Psoas muscle (tissue), 8 donors: ENCODE results near the gene CCDC78. TPM values are rescaled to one million over a fixed set of nuclear protein-coding genes. Genes with fewer than 3 reads are reported as not detected.

Experiments
- ATAC-seq, 4 donors: fragments of 200-7000 bp; cut with Tn5 transposase; one replicate each; pipeline ENCODE4 v1.9.1; 2020; ENCODE audit warnings: moderate library complexity in 3 of 4, mild to moderate bottlenecking in 2 of 4
- DNase-seq, 2 donors: peaks; one replicate each; pipeline ENCODE4 v3.0.0-alpha.2; 2020
- H3K27ac ChIP-seq: fragments of 200-600 bp; one replicate; pipeline ENCODE4 v1.8.0; 2022
- H3K27me3 ChIP-seq, 3 donors: fragments of 200-600 bp in 1 of 3; one replicate each; pipeline versions ENCODE4 v1.6.1 to v1.8.0; 2013 to 2022; ENCODE audit warnings: low read length in 2 of 3, mild to moderate bottlenecking in 2 of 3, moderate library complexity in 1 of 3; ENCODE audit not compliant: insufficient read depth in 3 of 3
- H3K36me3 ChIP-seq, 2 donors: fragments of 200-600 bp in 1 of 2; one replicate each; pipeline versions ENCODE4 v1.6.1 to v1.8.0; 2013 to 2022; ENCODE audit warnings: low read depth in 1 of 2, mild to moderate bottlenecking in 1 of 2, moderate library complexity in 1 of 2; ENCODE audit not compliant: insufficient read depth in 1 of 2
- H3K4me1 ChIP-seq: fragments of 200-600 bp; one replicate; pipeline ENCODE4 v1.8.0; 2022
- H3K4me3 ChIP-seq: fragments of 200-600 bp; one replicate; pipeline ENCODE4 v1.8.0; 2022; ENCODE audit warnings: mild to moderate bottlenecking
- H3K9me3 ChIP-seq: fragments of 200-600 bp; one replicate; pipeline ENCODE4 v1.8.0; 2022
- WGBS, 3 donors: extraction: QIAGEN DNeasy Blood & Tissue Kit; methylation state at CpG; one replicate each; pipeline versions ENCODE4 v1.1.6 to v1.1.7; 2013; 5-methylcytosine and 5-hydroxymethylcytosine counted together
- intact Hi-C, 2 donors: fragments of 100-400 bp; cut with DNase I; formaldehyde crosslinking; loops; one replicate each; pipeline versions ENCODE4 v1.11.0 to v1.14.2; 2022
- polyA plus RNA-seq, 3 donors: library from polyadenylated mRNA; stranded (reverse); fragments of 200-250 nt; gene quantifications; one replicate each; pipeline ENCODE4 v1.2.3, GENCODE V29; 2013
- total RNA-seq, 4 donors: library from RNA; stranded (reverse); fragmentation: NEBNext Ultra II Directional in 2 of 4; extraction: Animal tissue kit (Norgen Biotek cat#: 25700) in 2 of 4; gene quantifications; one replicate each; pipeline versions ENCODE4 v1.2.1 to v1.2.4, GENCODE V29; 2021 to 2023
- TF ChIP-seq, protein P1 (sequence below): fragments of 200-600 bp; IDR thresholded peaks from one replicate; pipeline ENCODE4 v1.8.0; 2022; ENCODE audit warnings: antibody characterized with exemption
- donor health status: healthy with polysubstance abuse.
- donor health status: DM: no; HTN: no; CAD: no; lungs with moderate emphysema.
- donor health status: Bipolar disorder and iron deficiency.
- donor health status: healthy.
- donor health status: DM: yes; HTN: yes; CAD: no.
- donor health status: DM: no; HTN: no; CAD: no.
- donor health status: DM: no; HTN: no; CAD: no.
- donor health status: DM: yes; HTN: yes; CAD: no.

The CCDC78 gene
- total and polyA plus RNA-seq, 7 donors: 0.11 to 0.16 (median 0.12) TPM; not detected in 4

- 25 to 68% (median 59%) methylated on average over 1 to 13 of the region's 13 CpGs for WGBS, 3 donors
Measured at GRCh38 chr16:770411-770810, 44.2 kb upstream of the CCDC78 start.

DNA sequence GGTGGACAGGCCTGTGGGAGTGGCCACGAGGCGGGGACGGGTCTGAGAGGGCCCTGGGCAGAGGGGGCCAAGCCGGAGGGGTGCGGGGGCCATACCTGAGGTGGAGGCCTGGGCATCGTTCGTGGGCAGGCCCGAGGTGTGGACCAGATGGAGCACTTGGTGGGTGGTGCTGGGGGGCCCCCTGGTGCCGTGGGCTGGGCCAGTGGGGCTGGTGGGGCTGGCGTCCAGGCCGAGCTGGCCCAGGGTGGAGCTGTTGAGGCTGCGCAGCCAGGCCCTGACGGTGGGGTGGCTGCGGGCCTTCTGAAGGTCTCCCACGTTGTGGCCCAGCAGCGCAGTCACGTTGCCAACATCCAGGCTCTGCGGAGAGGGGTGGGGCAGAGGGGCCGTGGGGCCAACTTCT is 43.7 kb upstream of the CCDC78 start:
- Histone ChIP-seq H3K4me1 (no peaks in the 10 kb centered on the region), H3K36me3 (no peaks in the 10 kb centered on the region), H3K9me3 (no peaks in the 10 kb centered on the region), H3K27ac (no peak overlapping the region), H3K27me3 (peaks cover 0 to 16% (median 8%) of the 10 kb centered on the region in 3 donors), H3K4me3 (no peak overlapping the region)
- ATAC-seq: no peak
- DNase-seq: no peak
- intact Hi-C loops: no loop called here
- TF ChIP-seq, protein P1, sequence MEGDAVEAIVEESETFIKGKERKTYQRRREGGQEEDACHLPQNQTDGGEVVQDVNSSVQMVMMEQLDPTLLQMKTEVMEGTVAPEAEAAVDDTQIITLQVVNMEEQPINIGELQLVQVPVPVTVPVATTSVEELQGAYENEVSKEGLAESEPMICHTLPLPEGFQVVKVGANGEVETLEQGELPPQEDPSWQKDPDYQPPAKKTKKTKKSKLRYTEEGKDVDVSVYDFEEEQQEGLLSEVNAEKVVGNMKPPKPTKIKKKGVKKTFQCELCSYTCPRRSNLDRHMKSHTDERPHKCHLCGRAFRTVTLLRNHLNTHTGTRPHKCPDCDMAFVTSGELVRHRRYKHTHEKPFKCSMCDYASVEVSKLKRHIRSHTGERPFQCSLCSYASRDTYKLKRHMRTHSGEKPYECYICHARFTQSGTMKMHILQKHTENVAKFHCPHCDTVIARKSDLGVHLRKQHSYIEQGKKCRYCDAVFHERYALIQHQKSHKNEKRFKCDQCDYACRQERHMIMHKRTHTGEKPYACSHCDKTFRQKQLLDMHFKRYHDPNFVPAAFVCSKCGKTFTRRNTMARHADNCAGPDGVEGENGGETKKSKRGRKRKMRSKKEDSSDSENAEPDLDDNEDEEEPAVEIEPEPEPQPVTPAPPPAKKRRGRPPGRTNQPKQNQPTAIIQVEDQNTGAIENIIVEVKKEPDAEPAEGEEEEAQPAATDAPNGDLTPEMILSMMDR: no peak
- WGBS, 3 donors: 60 to 64% (median 62%) methylated on average over 15 to 19 of the region's 19 CpGs

More at GRCh38 chr16:770411-770810, 44.2 kb upstream of the CCDC78 start:
- Histone ChIP-seq H3K4me3 (no peak overlapping the region), H3K4me1 (no peaks in the 10 kb centered on the region), H3K36me3 (no peaks in the 10 kb centered on the region), H3K9me3 (no peaks in the 10 kb centered on the region), H3K27ac (no peak overlapping the region), H3K27me3 (peaks cover 0 to 14% (median 8%) of the 10 kb centered on the region in 3 donors)
- DNase-seq: no peak
- ATAC-seq: no peak
- intact Hi-C loops: no loop called here
- TF ChIP-seq, protein P1: no peak

DNA sequence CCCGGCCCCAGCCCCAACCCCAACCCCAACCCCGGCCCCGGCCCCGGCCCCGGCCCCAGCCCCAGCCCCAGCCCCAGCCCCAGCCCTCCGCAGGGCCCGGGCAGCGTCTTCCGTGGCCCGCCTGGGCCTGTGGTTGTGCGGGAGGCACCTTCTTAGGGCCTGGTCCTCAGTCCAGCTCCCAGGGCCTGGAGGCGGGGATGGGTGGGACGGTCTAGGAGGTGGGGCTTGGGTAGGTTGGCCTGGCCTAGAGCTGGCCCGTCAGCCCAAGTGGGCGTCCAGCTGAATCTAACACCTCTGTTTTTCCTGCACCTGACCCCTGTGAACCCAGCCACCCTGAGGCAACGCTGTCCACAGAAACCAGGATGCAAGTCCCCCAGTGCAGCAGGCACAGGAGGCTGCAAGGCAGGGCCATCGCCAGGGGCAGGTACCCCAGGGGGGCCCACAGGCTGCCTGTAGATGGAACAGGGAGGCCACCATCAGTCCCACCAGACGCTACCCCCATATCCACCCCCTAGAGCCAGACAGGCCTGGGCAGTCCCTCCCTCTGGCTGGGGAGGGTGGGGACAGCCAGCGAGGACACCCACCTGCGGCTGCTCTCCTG is 43.0 kb upstream of the CCDC78 start:
- intact Hi-C loops: no loop called here
- Histone ChIP-seq H3K27me3 (peaks cover 0 to 22% (median 10%) of the 10 kb centered on the region in 3 donors), H3K4me1 (no peaks in the 10 kb centered on the region), H3K27ac (no peak overlapping the region), H3K4me3 (no peak overlapping the region), H3K9me3 (no peaks in the 10 kb centered on the region), H3K36me3 (no peaks in the 10 kb centered on the region)
- ATAC-seq (no peak), DNase-seq (no peak)
- WGBS, 3 donors: 25 to 65% (median 34%) methylated on average over 14 to 20 of the region's 20 CpGs
- TF ChIP-seq, protein P1: no peak

GRCh38 chr16:768428-768827 is 42.2 kb upstream of the CCDC78 start:
- TF ChIP-seq, protein P1: no peak
- whole genome bisulfite sequencing, 3 donors: 56 to 82% (median 68%) methylated on average over 15 to 21 of the region's 21 CpGs
- no peaks in the 10 kb centered on the region for H3K36me3 ChIP-seq
- intact Hi-C loops: no loop called here
- H3K27me3 ChIP-seq: peaks cover 0 to 28% (median 13%) of the 10 kb centered on the region in 3 donors
- H3K4me3 ChIP-seq: no peak overlapping the region
- no peaks in the 10 kb centered on the region for H3K9me3 ChIP-seq
- no peak for ATAC-seq
- no peaks in the 10 kb centered on the region for H3K4me1 ChIP-seq
- DNase-seq: no peak
- no peak overlapping the region for H3K27ac ChIP-seq
